HG03095 (cell line): ENCODE measurements around the gene RFPL1.
"Not testable (repeated sequence)": the region's sequence is repeated elsewhere in the genome, so short reads cannot be mapped to it uniquely, and the experiment has no call there.

ENCODE experiments used
- ATAC-seq: cut with Tn5 transposase; IDR thresholded peaks from one replicate; pipeline ENCODE4 v1.9.1; 2021; ENCODE audit warnings: moderate library complexity; ENCODE audit not compliant: unreplicated experiment

The RFPL1 gene

DNA sequence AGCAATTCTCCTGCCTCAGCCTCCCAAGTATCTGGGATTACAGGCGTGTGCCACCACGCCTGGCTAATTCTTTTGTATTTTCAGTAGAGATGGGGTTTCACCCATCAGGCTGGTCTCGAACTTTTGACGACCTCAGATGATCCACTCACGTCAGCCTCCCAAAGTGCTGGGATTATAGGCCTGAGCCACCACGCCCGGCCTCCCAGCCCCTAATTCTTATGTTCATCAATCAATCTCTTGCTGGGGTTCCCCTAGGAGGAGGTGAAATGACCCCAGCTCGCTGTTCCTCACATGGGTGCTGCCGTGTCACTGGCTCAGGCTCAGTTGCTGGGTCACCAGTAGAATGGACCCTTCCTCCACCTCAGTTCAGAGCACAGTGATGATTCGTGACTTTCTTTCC lies at the start of gene RFPL1:
RFPL1 (plus strand) TSS at position 301 of the 400 bp plus-strand sequence.
- ATAC-seq: not testable (repeated sequence)

DNA sequence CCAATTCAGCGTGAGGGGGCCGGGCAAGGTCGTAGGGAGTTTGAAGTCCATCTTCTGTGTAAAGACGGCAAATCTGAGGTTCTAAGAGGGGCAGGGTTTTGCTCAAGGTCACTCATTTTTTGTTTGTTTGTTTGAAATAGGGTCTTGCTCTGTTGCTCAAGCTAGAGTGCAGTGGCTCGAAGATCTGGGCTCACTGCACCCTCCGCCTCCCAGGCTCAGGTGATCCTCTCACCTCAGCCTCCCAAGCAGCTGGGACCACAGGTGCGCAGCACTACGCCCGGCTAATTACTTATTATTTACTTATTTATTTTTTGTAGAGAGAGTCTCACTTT lies 49.7 kb upstream of the RFPL1 start:
- no peak for ATAC-seq

DNA sequence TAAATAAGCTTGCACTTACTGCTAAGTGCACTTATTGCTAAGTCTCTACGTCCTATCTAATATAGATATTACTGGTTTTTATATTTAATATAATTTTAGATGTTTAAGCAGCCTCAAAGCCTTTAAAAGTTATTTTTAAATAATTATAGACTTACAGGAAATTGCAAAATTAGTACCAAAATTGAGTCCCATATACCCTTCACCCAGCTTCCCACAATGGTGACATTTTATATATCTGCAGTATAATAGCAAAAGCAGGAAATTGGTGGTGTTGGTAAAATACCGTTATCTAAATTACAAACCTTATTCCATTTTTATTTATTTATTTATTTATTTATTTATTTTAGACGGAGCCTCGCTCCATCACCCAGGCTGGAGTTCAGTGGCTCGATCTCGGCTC lies 48.1 kb upstream of the RFPL1 start:
- no peak for ATAC-seq

DNA sequence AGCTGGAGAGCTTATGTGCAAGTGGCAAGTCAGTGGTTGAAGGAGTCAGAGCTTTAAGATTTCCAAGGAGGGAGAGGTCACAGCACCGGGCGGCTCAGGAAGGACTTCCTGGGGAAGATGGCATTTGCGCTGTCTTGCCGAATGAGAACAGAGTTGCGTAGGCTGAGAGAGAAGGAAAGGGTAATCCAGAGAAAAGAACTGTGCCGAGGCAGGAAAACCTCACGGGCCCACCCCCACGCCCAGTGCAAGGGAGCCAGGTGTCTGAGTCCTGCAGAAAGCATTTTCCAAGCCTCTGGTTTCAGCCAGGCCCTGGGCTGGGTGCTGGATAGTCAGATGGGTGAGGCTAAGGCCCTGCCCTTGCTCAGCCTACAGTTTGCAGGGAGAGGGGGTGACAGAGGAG lies 46.8 kb upstream of the RFPL1 start:
- no peak for ATAC-seq

DNA sequence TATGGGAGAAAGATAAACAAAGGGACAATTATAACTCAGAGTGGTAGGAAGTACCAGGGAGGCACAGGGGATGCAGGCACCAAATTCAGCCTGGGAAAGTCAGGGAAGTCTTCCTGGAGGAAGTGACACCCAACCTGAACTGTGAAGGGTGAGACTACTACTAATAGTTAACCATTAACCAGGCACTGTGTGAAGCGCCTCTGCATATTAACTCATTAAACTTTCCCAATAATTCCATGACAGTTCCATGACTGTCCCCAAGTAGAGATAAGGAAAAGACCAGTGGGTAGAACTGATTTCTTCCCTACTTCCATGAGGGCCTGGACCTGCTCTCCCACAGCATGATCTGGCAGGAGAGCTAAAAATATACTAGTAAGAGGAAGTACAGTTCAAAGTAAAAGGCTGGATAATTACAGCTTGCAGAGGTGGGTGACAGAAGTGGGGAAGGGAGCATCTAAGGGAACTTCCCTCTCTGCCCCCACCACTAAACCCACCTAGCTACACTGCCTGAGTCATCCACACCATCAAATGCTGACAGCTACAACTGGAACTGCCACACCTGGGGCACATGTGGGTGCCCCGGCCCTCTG lies 45.3 kb upstream of the RFPL1 start:
- ATAC-seq: no peak

DNA sequence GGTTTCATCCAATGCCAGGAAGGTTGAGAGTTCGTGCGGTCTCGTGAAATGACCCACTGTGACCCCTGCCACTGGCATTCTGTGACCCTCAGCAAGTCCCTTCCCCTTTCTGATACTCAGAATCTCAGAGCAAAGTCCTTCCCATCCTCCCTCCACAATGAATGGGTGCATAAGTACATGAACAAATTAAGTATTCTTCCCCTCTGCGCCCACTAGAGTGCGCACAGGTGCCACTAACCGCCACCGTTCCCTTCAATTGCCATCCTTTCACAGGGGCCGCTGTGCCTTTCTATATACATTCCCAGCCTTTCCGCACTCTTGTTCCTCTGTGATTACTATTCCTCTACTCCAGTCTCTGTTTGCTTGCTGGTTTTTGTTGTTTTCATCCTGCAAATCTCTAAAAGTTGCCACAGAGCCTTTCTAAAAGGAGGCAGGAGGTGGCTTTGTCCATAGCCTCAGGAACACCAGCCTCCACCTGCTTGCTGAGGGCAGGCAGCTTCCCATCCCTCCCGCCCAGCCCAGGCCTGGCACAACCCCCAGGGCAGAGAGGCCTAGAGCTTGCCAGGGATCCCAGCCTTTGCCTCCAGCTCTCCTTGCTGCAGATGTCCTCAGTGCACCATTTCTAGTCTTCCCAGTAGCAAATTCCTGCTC lies 43.3 kb upstream of the RFPL1 start:
- ATAC-seq: no peak

DNA sequence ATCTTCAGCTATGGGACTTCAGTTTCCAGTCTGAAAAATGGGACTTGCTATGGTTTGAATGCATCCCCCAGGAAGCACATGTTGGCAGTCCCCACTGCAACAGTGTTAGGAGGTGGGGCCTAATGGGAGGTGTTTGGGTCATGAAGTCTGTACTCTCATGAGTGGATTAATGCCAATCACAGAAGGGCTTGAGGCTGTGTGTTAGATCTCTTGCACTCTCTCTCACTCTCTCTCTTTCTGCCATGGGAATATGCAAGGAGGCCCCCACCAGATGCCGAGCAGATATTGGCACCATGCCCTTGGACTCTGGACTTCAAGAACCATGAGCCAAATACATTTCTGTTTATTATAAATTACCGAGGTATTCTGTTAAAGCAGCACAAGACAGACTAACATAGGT lies 42.3 kb upstream of the RFPL1 start:
- no peak for ATAC-seq

DNA sequence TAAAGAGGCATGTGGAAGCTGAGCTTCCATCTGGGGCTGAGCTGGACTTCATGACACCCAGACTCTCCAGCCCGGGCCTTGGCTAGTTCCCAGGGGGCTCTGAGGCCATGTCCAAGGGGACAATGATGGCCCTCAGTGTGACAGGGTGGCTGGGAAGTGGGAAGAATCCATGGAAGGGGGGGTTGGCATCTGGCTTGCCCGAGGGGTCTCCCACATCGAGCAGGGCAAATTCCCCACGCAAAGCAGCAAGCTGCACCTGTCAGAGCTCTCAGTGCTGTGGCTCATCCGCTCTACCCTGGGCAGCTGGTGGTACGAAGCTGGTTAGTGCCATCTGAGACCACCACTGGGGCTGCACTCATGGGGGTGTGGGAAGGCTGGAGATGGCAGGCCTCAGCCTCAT lies 40.6 kb upstream of the RFPL1 start:
- ATAC-seq: no peak

DNA sequence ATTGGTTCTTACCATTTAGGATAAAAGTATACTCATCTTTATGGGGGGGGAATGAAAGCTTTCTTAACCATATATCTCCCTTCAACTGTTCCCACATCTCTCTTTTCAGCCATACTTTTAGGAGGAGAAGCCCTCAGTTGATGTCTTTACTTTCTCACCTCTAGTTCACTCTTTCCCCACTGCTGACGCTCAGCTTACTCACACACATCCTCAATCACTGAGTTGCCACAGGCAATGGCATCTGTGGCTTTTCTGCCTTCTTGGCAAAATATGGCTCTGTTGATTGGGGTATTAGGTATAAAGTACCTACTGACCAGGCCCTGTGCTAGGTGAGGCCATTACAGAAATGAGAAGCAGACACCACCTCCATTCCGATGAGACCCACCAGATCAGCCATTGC lies 37.8 kb upstream of the RFPL1 start:
- no peak for ATAC-seq

DNA sequence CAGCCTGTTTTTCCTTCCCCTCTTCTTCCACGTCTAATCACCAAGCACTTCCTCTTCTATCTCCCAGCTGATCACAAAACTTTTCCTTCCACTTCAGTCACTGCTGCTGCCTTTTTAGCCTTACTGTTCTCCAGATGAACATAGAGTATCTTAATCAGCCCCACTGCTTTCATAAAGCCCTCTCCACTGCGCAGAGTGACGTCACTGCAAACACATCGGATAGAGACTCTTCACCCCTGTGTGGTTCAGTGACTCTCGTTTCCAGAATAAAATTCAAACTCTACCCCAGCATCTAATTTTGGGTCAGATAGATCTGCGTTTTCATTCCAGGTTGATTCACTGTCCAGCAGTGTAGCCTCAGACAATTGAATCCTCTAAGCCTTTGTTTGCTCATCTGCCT lies 36.8 kb upstream of the RFPL1 start:
- not testable (repeated sequence) for ATAC-seq

DNA sequence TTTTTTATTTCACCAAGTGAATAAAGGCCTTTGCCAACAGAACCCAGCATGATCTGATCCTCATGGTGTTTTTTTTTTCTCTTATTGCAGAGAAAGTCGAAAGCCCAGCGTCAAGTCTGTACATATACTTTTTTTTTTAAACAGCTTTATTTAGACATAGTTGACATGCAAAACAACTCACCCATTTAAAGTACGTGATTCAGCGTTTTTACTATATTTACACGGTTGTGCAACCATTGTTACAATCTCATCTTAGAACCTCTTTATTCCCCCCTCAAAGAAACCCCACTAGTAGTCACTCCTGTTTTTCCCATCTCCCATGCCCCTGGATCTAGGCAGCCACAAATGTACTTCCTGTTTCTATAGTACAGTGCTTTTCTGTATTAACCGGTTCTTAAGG lies 29.4 kb upstream of the RFPL1 start:
- ATAC-seq: no peak

DNA sequence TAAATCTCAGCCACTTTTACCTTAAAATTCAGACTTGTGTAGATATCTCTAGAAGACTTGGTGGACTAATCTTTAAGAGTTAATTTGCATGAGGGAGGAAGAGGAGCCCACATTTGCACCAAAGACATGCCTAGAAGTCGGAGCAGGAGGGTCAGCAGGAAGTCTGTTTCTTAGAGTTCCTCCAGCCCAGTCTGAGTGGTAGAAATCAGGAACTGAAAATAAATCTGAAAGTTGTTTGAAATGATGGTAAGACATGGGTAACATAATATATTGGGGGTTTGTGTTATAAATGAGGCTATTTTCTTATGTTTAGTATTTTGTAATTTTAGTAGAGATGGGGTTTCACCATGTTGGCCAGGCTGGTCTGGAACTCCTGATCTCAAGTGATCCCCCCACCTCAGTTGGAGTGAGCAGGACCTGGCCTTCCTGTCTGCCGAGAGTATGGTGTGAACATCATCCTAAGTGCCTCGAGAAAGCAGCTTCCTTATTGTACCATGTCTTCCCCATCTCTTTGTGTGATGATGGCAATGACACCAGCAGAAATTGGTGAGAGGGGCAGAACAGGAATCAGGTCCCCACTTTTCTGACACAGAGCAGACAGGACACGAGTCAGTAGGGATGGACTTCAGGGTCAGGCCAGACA lies 26.7 kb upstream of the RFPL1 start:
- ATAC-seq: not testable (repeated sequence)

DNA sequence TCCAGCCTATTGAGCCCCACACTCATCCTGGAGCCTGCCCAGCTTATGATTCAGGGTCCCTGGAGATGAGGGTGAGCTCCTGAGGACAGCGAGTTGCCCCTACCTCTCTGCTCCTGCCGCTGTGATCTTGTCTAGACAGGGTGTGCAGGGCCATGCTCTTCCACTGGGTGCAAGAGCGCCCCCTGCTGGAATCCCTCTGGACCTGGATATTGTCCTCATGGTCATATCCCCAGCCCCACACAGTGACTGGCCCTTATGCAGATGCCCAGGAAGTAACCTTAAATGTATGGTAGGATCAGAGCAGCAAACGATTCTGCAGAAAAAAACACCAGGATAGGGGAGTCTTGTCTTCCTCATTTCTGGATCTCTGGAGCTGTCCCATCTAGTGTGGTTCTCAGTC lies 25.6 kb upstream of the RFPL1 start:
- not testable (repeated sequence) for ATAC-seq

DNA sequence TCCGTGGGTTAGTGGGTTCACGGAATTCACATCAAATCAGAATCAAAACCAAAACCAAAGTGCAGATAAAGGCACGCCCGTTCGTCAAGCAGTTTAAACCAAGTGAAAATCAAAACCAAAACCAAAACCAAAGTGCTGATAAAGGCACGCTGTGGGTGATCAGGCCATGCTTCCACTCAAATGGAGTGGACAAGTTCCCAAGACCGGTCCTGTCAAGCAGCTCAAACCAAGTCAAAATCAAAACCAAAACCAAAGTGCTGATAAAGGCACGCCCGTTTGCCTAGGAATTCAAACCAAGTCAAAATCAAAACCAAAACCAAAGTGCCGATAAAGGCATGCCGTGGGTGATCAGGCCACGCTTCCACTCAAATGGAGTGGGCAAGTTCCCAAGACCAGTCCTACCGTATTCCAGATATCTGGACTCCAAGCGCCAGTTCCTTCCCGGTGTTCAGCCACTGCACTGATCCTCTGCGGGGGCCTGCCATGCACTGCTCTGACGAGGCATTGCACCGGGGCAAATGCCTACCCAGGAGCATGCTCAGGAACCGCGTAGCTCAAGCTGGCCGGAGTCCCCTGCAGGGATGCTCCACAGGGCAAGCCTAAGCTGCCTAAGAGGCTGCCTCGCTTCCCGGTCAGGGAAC lies 23.3 kb upstream of the RFPL1 start:
- not testable (repeated sequence) for ATAC-seq

DNA sequence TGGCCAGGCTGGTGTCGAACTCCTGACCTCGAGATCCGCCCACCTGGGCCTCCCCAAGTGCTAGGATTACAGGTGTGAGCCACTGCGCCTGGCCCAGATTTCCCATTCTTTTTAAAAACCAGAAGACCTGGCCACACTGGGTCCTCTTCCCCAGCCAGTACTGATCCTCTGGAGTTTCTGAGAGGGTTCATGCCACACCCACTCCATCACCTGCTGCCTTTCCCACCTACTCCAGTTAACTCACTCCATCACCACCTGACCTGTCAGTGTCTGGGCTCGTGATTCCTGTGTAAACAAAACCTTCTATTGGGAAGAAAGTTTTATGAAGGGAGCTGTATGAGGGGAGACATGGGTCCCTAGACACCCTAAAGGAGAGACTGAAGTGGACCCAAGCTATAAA lies 19.7 kb upstream of the RFPL1 start:
- not testable (repeated sequence) for ATAC-seq

DNA sequence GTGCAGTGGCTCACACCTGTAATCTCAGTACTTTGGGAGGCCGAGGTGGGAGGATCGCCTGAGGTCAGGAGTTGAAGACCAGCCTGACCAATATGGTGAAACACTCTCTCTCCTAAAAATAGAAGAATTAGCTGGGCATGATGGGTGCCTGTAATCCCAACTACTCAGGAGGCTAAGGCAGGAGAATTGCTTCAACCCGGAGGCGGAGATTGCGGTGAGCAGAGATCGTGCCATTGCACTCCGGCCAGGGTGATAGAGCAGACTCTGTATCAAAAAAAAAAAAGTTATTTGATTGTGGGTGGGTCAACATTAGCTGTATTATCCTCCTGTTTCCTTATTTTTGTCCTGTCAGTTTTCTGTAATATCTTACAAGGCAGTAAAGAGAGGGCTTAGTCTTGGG lies 11.9 kb upstream of the RFPL1 start:
- ATAC-seq: no peak

DNA sequence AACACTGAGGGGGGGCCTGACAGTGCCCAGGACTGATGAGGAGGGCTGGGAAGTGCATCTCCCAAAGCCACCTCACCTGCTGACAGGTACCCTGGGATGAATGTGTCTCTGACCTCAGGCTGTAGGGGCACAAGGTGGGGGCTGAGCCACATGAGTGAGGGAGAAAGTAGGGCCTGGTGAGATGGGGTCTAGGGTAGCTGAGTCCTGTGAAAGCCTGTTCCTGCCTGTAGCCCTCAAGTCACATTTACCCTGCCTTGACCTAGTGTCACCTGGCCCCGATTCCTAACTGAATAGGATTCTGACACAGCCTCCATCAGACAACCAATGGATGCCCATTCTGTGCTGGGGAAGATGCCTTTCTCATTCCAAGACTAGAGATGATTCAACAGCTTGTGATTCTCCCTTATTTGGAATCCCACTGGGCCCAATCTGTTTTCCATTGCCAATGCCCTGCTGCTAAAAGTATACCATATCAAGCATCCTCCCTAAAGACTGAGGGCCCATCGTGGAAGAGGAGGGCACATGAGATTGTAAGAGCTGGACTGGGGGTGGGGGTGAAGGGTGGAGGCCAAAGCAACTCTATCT lies 11.1 kb upstream of the RFPL1 start:
- no peak for ATAC-seq

DNA sequence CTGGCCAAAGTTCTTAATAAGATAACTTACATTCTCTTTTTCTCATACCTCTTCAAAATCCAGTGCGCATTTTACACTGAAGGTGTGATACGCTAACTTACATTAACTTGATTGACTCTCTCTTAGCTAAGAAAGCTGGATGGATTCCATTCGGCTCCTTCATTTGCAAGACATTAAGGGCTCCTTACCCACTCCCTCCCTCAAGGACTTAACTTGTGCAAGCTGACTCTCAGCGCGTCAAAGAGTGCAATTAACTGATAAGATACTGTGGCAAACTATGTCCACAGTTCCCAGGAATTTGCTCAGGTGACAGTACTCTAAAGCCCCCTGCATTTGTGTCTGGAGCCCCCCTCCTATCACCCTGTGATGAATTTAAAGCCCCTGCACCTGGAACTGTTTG lies 6.4 kb upstream of the RFPL1 start:
- ATAC-seq: no peak

DNA sequence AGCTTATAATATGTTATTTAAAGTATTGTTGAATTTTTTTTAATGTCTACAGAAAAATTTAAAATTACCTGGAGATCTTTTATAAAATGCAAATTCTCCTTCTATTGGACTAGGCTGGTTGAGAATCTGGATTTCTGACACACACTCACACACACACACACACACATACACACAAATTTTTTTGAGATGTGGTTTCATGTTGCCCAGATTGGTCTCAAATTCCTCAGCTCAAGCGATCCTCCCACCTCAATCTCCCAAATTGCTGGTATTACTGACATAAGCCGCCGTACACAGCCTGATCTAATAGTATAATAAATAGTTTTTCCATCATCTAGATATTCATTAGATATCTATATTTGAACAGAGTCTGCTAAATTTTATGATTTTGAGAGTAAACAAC lies 4.5 kb upstream of the RFPL1 start:
- ATAC-seq: no peak

DNA sequence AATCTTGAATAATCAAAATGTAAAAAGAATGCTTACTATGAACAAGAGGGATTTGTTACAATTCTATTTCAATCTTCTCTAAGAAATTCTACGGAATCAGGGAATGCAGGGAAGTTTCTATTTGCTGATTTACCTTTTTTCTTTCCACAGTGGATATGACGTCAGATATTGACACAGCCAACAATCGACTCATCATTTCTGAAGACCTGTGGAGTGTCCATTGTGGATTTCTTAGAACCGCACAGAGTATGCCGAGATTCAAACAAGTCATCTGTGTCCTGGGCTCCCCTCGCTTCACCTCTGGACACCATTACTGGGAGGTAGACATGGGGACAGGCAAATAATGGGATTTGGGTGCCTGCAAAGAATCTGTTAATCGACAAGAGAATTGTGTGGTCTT lies 4.1 kb upstream of the RFPL1 start:
- ATAC-seq: no peak

DNA sequence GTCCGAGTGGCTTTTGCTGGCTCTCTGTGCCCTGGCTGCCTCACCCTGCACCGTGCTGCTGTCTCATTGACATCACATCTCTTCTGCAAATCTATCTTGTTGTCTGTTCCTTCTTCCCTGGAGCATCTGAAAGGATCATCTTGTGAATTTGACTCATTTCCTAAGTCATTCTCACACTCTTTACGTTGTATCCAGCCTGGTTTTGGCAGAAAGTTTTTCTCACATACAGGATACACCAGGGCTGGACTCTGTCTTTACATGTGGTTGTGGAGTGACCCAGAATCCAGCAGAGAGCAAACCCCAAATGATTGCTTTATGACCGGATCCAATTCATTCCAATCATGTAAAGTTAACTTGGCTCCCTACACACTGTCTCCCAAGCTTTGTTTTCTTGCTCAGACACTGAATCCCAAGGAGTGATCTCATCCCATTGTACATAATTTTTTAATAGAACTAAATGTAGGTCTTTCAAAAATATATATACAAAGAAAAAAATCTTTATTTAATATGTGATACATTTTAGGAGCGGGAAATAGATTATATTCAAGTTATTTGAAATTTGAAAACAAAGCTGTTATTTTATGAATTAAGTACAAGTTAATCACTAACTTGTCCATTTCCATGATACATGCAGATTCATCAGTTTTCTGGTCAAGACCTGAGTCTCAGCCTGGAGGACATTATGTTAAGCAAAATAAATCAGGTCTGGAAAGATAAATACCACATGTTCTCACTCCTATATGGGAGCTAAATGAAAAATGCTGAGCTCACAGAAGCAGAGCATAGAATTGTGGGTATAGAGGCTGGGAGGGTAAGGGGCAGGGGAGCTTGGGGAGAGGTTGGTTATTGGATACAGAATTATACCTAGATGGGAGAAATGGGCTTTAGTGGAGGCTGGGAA lies 2.9 kb upstream of the RFPL1 start:
- ATAC-seq: no peak
